Liver (tissue), 9 donors: ENCODE data around the gene CLDN10. TPM values are rescaled to one million over a fixed set of nuclear protein-coding genes. Genes with fewer than 3 reads are reported as not detected.
A peak's percentile ranks its signal among the peaks of the same experiment; 100 is the strongest.

Source experiments
- DNase-seq: peaks from one replicate; pipeline ENCODE4 v3.0.0-alpha.2; 2017; ENCODE audit warnings: low spot score
- H3K27ac ChIP-seq, 2 donors: one replicate each; pipeline ENCODE4 v1.7.0; 2013; ENCODE audit warnings: inconsistent platforms in 2 of 2, low read length in 2 of 2, control low read depth in 1 of 2, low read depth in 1 of 2, mild to moderate bottlenecking in 1 of 2
- H3K27me3 ChIP-seq, 4 donors: one replicate each; pipeline versions ENCODE4 v1.6.1 to v1.7.0; 2013; ENCODE audit warnings: low read length in 3 of 4, inconsistent platforms in 1 of 4, mild to moderate bottlenecking in 1 of 4, moderate library complexity in 1 of 4; ENCODE audit not compliant: control insufficient read depth in 4 of 4, insufficient read depth in 4 of 4
- H3K36me3 ChIP-seq, 4 donors: one replicate each; pipeline versions ENCODE4 v1.6.1 to v1.7.0; 2013; ENCODE audit warnings: low read length in 3 of 4, mild to moderate bottlenecking in 3 of 4, low read depth in 1 of 4, moderate library complexity in 1 of 4; ENCODE audit not compliant: control insufficient read depth in 4 of 4, insufficient read depth in 3 of 4
- H3K4me1 ChIP-seq, 4 donors: one replicate each; pipeline versions ENCODE4 v1.6.1 to v1.7.0; 2013; ENCODE audit warnings: low read length in 3 of 4, mild to moderate bottlenecking in 3 of 4, moderate library complexity in 1 of 4; ENCODE audit not compliant: control insufficient read depth in 4 of 4, insufficient read depth in 4 of 4
- H3K4me3 ChIP-seq, 3 donors: one replicate each; pipeline versions ENCODE4 v1.6.1 to v1.7.0; 2013; ENCODE audit warnings: low read length in 3 of 3, control low read depth in 1 of 3, low read depth in 1 of 3, mild to moderate bottlenecking in 1 of 3
- H3K9ac ChIP-seq, 2 donors: one replicate each; pipeline ENCODE4 v1.7.0; 2013; ENCODE audit warnings: low read length in 2 of 2, mild to moderate bottlenecking in 2 of 2, moderate library complexity in 2 of 2, control low read depth in 1 of 2, low read depth in 1 of 2
- H3K9me3 ChIP-seq, 4 donors: one replicate each; pipeline versions ENCODE4 v1.6.1 to v1.7.0; 2013; ENCODE audit warnings: low read length in 3 of 4; ENCODE audit not compliant: control insufficient read depth in 4 of 4
- ATF3 ChIP-seq: IDR thresholded peaks from 2 replicates; pipeline ENCODE4 v1.6.1; 2016; ENCODE audit warnings: antibody characterized with exemption
- CTCF ChIP-seq: fragments of 150-350 bp; IDR thresholded peaks from 2 replicates; pipeline ENCODE4 v1.5.1; 2017; ENCODE audit warnings: improper control_type of control experiment, low read depth, low read length; ENCODE audit not compliant: missing input control
- EGR1 ChIP-seq, 2 donors: IDR thresholded peaks; 2 replicates each; pipeline ENCODE4 v1.6.1; 2016 to 2018; ENCODE audit warnings: antibody characterized with exemption in 2 of 2, low read depth in 2 of 2
- FOXA1 ChIP-seq: IDR thresholded peaks from 2 replicates; pipeline ENCODE4 v1.6.1; 2016; ENCODE audit warnings: antibody characterized with exemption
- FOXA2 ChIP-seq: IDR thresholded peaks from 2 replicates; pipeline ENCODE4 v1.6.1; 2016; ENCODE audit warnings: antibody characterized with exemption
- GABPA ChIP-seq, 2 donors: IDR thresholded peaks in 1 of 2; conservative IDR thresholded peaks in 1 of 2; 2 replicates each; pipeline ENCODE4 v1.6.1; 2016; ENCODE audit warnings: antibody characterized with exemption in 2 of 2, mild to moderate bottlenecking in 1 of 2, moderate library complexity in 1 of 2
- HNF4A ChIP-seq, 2 donors: conservative IDR thresholded peaks; 2 replicates each; pipeline ENCODE4 v1.6.1; 2016; ENCODE audit warnings: antibody characterized with exemption in 2 of 2, mild to moderate bottlenecking in 2 of 2
- HNF4G ChIP-seq: IDR thresholded peaks from 2 replicates; pipeline ENCODE4 v1.6.1; 2016; ENCODE audit warnings: antibody characterized with exemption
- JUND ChIP-seq, 2 donors: IDR thresholded peaks; 2 replicates each; pipeline ENCODE4 v1.6.1; 2016; ENCODE audit warnings: antibody characterized with exemption in 2 of 2
- MAX ChIP-seq: IDR thresholded peaks from 2 replicates; pipeline ENCODE4 v1.6.1; 2016; ENCODE audit warnings: antibody characterized with exemption
- NR2F2 ChIP-seq: IDR thresholded peaks from 2 replicates; pipeline ENCODE4 v1.6.1; 2016; ENCODE audit warnings: antibody characterized with exemption
- RAD21 ChIP-seq, 2 donors: IDR thresholded peaks; 2 replicates each; pipeline ENCODE4 v1.6.1; 2016; ENCODE audit warnings: antibody characterized with exemption in 2 of 2, mild to moderate bottlenecking in 2 of 2
- REST ChIP-seq: IDR thresholded peaks from 2 replicates; pipeline ENCODE4 v1.6.1; 2016; ENCODE audit warnings: antibody characterized with exemption, mild to moderate bottlenecking
- RXRA ChIP-seq, 2 donors: IDR thresholded peaks; 2 replicates each; pipeline ENCODE4 v1.6.1; 2017 to 2018; ENCODE audit warnings: antibody characterized with exemption in 2 of 2, mild to moderate bottlenecking in 1 of 2
- SP1 ChIP-seq: IDR thresholded peaks from 2 replicates; pipeline ENCODE4 v1.6.1; 2018; ENCODE audit warnings: antibody characterized with exemption, mild to moderate bottlenecking
- TAF1 ChIP-seq: conservative IDR thresholded peaks from 2 replicates; pipeline ENCODE4 v1.6.1; 2016; ENCODE audit warnings: antibody characterized with exemption, mild to moderate bottlenecking
- YY1 ChIP-seq: IDR thresholded peaks from 2 replicates; pipeline ENCODE4 v1.6.1; 2016; ENCODE audit warnings: antibody characterized with exemption, mild to moderate bottlenecking
- WGBS: extraction: QIAGEN DNeasy Blood & Tissue Kit; methylation state at CpG from one replicate; pipeline ENCODE4 v1.1.7; 2013; 5-methylcytosine and 5-hydroxymethylcytosine counted together
- polyA plus RNA-seq, 2 donors: library from polyadenylated mRNA; stranded (reverse) in 1 of 2; unstranded in 1 of 2; fragments of 200-250 nt in 1 of 2; fragments of >200 nt in 1 of 2; fragmentation: Nextera tagmentation in 1 of 2; extraction: Ambion mirVana in 1 of 2; gene quantifications; one replicate each; pipeline versions ENCODE4 v1.2.1 to v1.2.3, GENCODE V29; 2013 to 2015
- total RNA-seq, 2 donors: library from RNA; depleted of rRNA; stranded (reverse); fragments of >200 nt; gene quantifications; one replicate each; pipeline ENCODE4 v1.2.3, GENCODE V29; 2014
- TF ChIP-seq, protein P1 (sequence below): IDR thresholded peaks from 2 replicates; pipeline ENCODE4 v1.6.1; 2016; ENCODE audit warnings: antibody characterized with exemption
- donor health status: healthy.
- donor health status: healthy.
- donor health status: healthy.
- donor health status: healthy.
- donor health status: healthy.

Gene CLDN10
- total and polyA plus RNA-seq, 4 donors: 0.79 to 15.1 (median 3.1) TPM

DNA sequence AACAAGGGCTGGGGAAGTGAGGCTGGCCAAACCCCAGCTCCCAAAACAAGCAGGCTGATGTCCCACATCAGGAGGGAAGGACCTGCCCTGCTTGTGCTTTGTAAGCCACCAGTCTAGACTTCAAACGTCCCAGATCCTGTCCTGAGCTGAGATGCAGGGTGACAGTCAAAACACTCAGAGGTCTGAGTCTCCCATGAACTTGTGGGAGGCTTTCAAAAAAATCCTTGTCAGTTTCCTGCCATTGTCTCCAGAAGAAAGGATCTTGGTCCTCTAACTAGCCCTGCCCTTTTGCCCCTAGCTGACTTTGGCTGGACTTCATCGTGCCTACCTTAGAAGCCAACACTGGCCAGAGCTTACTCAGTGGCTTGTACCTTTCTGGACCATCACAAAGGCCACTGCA lies 48.7 kb downstream of the CLDN10 start:
- H3K27ac ChIP-seq: no peak overlapping the region
- peaks cover 2 to 7% (median 5%) of the 10 kb centered on the region in 4 donors for H3K4me1 ChIP-seq
- DNase-seq: no peak
- no peaks in the 10 kb centered on the region for H3K36me3 ChIP-seq
- H3K9me3 ChIP-seq: no peaks in the 10 kb centered on the region
- peak in 1 of 2 donors; percentile 6 for TF ChIP-seq HNF4A (conservative IDR thresholded peaks at IDR 0.05)
- no peak for TF ChIP-seq GABPA (IDR thresholded peaks at IDR 0.05 in 1 of 2, conservative IDR thresholded peaks at IDR 0.05 in 1 of 2)
- TF ChIP-seq, protein P1, sequence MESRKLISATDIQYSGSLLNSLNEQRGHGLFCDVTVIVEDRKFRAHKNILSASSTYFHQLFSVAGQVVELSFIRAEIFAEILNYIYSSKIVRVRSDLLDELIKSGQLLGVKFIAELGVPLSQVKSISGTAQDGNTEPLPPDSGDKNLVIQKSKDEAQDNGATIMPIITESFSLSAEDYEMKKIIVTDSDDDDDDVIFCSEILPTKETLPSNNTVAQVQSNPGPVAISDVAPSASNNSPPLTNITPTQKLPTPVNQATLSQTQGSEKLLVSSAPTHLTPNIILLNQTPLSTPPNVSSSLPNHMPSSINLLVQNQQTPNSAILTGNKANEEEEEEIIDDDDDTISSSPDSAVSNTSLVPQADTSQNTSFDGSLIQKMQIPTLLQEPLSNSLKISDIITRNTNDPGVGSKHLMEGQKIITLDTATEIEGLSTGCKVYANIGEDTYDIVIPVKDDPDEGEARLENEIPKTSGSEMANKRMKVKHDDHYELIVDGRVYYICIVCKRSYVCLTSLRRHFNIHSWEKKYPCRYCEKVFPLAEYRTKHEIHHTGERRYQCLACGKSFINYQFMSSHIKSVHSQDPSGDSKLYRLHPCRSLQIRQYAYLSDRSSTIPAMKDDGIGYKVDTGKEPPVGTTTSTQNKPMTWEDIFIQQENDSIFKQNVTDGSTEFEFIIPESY: no peak
- no peak for TF ChIP-seq NR2F2
- TF ChIP-seq FOXA1: no peak
- TF ChIP-seq RAD21 (IDR thresholded peaks at IDR 0.05): no peak
- no peak for TF ChIP-seq JUND (IDR thresholded peaks at IDR 0.05)
- WGBS: 41% methylated on average over 2 of the region's 2 CpGs
- H3K4me3 ChIP-seq: no peak overlapping the region
- H3K9ac ChIP-seq: no peak overlapping the region
- H3K27me3 ChIP-seq: no peaks in the 10 kb centered on the region

- no peak for DNase-seq
- no peak overlapping the region for H3K9ac ChIP-seq
- WGBS: 96% methylated on average over 6 of the region's 6 CpGs
- no peak overlapping the region for H3K27ac ChIP-seq
- no peaks in the 10 kb centered on the region for H3K9me3 ChIP-seq
- peaks cover 3 to 12% (median 6%) of the 10 kb centered on the region in 4 donors for H3K4me1 ChIP-seq
- TF ChIP-seq GABPA (IDR thresholded peaks at IDR 0.05 in 1 of 2, conservative IDR thresholded peaks at IDR 0.05 in 1 of 2) (no peak), RXRA (IDR thresholded peaks at IDR 0.05) (no peak), FOXA2 (no peak), REST (no peak), JUND (IDR thresholded peaks at IDR 0.05) (no peak), HNF4G (no peak), SP1 (no peak), EGR1 (IDR thresholded peaks at IDR 0.05; ENCODE audit: low read depth in 2 of 2) (no peak), YY1 (no peak), RAD21 (IDR thresholded peaks at IDR 0.05) (no peak), TAF1 (no peak), HNF4A (conservative IDR thresholded peaks at IDR 0.05) (no peak), FOXA1 (no peak), CTCF (no peak), NR2F2 (no peak), ATF3 (no peak), MAX (no peak)
- TF ChIP-seq, protein P1: no peak
- H3K27me3 ChIP-seq: no peaks in the 10 kb centered on the region
- H3K4me3 ChIP-seq: no peak overlapping the region
- H3K36me3 ChIP-seq: no peaks in the 10 kb centered on the region
Measured at GRCh38 chr13:95601906-95602305, 49.4 kb downstream of the CLDN10 start.
